GM18870 (cell line): Measurements from ENCODE around the gene ZNF497.
"Not testable (repeated sequence)": the region's sequence is repeated elsewhere in the genome, so short reads cannot be mapped to it uniquely, and the experiment has no call there.

Experiments used
- ATAC-seq: cut with Tn5 transposase; IDR thresholded peaks from one replicate; pipeline ENCODE4 v1.9.1; 2021; ENCODE audit warnings: moderate library complexity; ENCODE audit not compliant: unreplicated experiment

The ZNF497 gene

DNA sequence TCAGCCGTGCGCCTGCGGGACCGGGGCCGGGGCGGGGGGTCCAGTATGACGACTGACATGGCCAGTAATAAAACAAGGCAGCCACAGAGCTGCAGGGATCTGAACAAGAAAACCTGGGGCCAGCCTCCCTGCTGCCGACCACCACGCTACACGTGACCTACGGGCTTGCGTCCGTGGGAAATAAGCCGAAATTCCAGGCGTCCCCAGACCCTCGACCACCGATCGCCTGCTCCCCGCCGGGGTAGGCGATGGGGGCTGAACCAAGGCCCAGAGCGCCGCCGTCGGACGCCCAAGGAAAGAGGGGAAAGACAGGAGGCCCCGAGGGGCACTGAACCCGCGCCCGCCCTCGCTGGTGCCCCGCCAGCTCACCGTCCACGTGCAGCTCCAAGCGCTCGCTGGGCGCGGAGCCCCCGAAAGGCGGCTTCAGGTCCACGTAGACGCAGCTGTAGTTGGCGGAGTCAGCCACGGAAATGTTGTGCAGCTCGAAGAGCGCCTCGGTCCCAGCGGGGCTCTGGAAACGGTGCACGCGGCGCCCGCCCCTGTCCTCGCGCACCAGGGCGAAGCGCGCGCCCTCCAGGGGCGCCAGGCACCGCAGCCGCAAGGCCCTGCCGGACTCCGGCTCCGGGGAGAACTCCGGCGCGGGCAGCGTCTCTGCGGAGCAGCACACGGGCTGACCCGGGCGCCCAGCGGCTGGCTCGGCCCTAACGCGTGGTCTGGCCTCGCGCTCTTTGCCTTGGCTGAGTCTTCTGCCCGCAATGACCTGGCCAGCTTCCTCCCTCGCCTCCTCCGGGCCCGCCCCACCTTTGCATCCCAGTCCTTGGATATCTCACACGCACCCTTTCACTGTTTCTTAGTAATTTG, 12.3 kb downstream of the ZNF497 start:
- no peak for ATAC-seq

GRCh38 chr19:58349590-58349989, 13.0 kb downstream of the ZNF497 start:
- no peak for ATAC-seq

- not testable (repeated sequence) for ATAC-seq
These were observed 14.5 kb downstream of the ZNF497 start for GRCh38 chr19:58348080-58348479.

GRCh38 chr19:58346961-58347929, 15.3 kb downstream of the ZNF497 start:
- ATAC-seq, result peak; percentile 63

- ATAC-seq, result no peak
These were observed 17.0 kb downstream of the ZNF497 start for GRCh38 chr19:58345558-58345957.

- ATAC-seq, result no peak
These were observed 23.6 kb downstream of the ZNF497 start for GRCh38 chr19:58338825-58339558.

DNA sequence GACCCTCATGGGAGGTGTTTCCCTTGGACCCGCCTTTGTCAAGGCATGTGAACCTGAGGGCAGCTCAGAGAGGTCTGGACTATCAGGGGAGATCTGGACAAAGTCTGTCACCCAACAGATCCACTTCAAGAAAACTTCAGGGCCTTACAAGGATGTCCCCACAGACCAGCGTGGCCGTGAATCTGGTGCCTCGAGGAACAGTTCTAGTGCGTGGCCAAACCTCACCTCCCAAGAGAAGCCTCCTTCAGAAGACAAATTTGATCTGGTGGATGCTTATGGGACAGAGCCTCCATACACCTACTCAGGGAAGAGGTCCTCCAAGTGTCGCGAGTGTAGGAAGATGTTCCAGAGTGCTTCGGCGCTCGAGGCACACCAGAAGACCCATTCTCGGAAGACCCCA, 24.2 kb downstream of the ZNF497 start:
- ATAC-seq, result no peak

- ATAC-seq, result no peak
These were observed 25.7 kb downstream of the ZNF497 start for GRCh38 chr19:58336820-58337219.

DNA sequence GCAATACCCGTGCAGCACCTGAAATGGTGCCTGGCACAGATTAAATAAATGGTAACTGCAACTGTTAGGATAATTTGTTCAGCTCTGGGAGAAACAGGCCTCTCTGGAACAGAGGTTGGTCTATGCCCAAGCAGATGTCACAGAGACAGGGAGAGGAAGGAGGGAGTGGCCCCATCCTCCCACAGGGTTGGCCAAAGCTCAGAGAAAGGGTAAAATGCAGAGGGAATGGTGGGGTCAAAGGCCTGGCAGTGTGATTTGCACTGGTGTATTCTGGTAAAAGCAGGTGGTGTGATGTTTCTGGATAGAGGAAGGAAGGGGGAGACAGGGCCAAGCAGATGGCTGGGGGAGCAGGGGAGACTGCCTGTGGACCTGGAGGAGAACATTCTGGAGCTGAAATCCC, 26.3 kb downstream of the ZNF497 start:
- no peak for ATAC-seq

DNA sequence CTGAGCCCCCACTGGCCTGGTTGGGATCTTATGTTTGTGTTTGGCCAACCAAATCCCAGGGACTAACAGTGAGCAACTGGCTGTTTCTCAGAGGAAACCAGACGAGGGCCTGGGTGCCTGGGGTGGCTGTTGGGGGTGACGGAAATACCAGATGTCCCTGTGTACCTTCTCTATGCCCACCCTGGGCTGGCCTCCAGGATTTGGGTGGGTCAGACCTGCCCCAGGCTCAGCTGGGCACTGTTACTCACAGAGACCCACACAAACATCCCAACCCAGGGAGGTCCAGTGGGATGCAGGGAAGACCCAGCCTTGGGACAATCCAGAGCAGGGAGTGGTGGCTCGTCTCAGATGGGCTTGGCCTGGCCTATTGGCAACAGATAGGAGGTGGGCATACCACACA, 26.9 kb downstream of the ZNF497 start:
- no peak for ATAC-seq

DNA sequence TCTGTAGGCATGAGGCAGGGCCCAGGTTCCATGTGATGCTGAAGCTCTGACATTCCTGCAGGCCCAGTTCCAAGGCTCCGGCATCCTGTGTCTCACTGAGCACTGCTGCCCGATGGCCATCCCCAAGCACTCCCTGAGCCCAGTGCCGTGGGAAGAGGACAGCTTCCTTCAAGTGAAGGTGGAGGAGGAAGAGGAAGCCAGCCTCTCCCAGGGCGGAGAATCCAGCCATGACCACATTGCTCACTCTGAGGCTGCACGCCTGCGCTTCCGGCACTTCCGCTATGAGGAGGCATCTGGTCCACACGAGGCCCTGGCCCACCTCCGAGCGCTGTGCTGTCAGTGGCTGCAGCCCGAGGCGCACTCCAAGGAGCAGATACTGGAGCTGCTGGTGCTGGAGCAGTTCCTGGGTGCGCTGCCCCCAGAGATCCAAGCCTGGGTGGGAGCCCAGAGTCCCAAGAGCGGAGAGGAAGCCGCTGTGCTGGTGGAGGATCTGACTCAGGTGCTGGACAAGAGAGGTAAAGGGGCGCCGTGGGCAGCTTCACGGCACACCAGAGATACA, 27.8 kb downstream of the ZNF497 start:
- no peak for ATAC-seq

- no peak for ATAC-seq
These were observed 29.9 kb downstream of the ZNF497 start for GRCh38 chr19:58332697-58333096.

DNA sequence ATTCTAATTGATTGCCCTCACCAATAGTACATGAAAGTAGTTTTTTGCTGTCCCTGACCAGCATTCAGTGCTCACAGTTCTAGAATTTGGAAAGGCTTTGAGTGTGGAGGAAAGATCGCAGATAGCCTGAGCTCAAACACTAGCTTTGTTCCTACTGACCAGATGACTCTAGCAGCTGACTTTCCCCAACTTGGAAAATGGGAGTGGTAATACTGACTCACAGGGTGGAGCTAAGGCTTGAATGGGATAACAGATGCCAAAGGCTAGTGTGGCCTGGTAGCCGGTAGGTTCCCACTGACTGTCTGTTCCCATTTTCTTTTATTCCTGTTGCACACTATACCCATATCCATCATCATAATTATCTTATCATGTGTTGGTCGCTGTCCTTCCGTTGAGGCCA, 32.1 kb downstream of the ZNF497 start:
- no peak for ATAC-seq

DNA sequence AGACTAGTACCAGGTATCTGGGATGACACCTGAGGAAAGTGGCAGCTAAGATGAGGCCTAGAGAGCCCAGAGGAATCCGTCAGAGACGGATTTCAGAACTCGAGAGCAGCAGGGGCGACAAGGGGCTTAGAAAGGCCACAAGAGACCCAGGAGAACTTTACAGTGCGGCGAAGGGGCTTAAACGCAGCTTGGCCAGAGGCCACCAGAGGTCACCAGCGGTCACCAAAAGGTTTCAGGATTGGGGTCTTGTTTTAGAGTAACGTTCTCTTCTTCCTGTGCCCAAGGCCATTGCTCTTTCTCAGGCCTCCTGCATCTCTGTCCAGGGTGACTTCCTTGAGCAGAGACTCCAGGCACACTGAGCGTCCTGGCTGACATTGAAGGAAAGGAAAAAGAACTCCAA, 33.6 kb downstream of the ZNF497 start:
- no peak for ATAC-seq

GRCh38 chr19:58326914-58327726, 35.4 kb downstream of the ZNF497 start, which contains the start of gene ZSCAN22:
Gene ZSCAN22, plus strand, starts transcription at chr19:58326994. Its CDS starts 7,809 bp downstream, at chr19:58334803.
- peak; percentile 76 for ATAC-seq

GRCh38 chr19:58326501-58326913, 36.0 kb downstream of the ZNF497 start:
- no peak for ATAC-seq

- no peak for ATAC-seq
These were observed 37.1 kb downstream of the ZNF497 start for GRCh38 chr19:58325311-58326022.

GRCh38 chr19:58319241-58319640, 43.3 kb downstream of the ZNF497 start:
- no peak for ATAC-seq

DNA sequence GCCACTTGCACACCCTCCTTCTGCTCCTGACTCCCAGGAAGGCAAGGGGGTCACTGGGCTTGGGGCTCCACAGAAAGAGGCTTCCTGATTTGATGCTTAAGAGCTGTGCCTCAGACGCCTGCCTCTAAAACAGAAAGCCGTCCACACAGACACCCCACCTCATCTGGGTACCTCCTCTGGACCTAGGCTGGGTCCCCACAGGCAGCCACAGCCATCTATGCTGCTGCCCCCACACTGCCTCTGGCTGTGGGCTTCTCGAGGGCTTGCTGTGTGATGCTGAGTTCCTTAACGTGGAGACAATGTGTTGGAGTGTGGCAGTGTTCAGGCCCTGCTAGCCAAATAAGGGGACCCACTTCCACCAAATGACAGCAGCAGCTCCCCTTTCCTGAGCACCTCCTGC, 44.3 kb downstream of the ZNF497 start:
- ATAC-seq, result no peak
